GM23338 (cell line): ENCODE results near the gene VPS54. TPM values are rescaled to one million over a fixed set of nuclear protein-coding genes. Genes with fewer than 3 reads are reported as not detected.
A peak's percentile ranks its signal among the peaks of the same experiment; 100 is the strongest.

Experiments used
- ATAC-seq: fragments of 200-7000 bp; cut with Tn5 transposase; 3 replicates; pipeline ENCODE4 v1.9.1; 2020
- DNase-seq: peaks from one replicate; pipeline ENCODE4 v3.0.0-alpha.2; 2015; ENCODE audit warnings: low spot score
- H2AFZ ChIP-seq: fragments of 200-600 bp; sonication (generic); 2 replicates; pipeline ENCODE4 v1.8.0; 2016; ENCODE audit warnings: antibody characterized with exemption, mild to moderate bottlenecking, moderate library complexity
- H3F3A ChIP-seq: fragments of 200-600 bp; sonication (generic); replicated peaks from 2 replicates; pipeline ENCODE4 v1.8.0; 2017; ENCODE audit warnings: antibody characterized with exemption, mixed run types, low read depth
- H3K27ac ChIP-seq: fragments of 200-600 bp; sonication (generic); 2 replicates; pipeline ENCODE4 v1.6.1; 2016; ENCODE audit warnings: low read depth
- H3K27me3 ChIP-seq: fragments of 200-600 bp; sonication (generic); 2 replicates; pipeline ENCODE4 v1.8.0; 2016; ENCODE audit warnings: mild to moderate bottlenecking, mixed run types, moderate library complexity; ENCODE audit not compliant: insufficient read depth
- H3K36me3 ChIP-seq: fragments of 200-600 bp; sonication (generic); 2 replicates; pipeline ENCODE4 v1.8.0; 2016; ENCODE audit warnings: mild to moderate bottlenecking; ENCODE audit not compliant: insufficient read depth
- H3K4me1 ChIP-seq: fragments of 200-600 bp; sonication (generic); 2 replicates; pipeline ENCODE4 v1.8.0; 2016; ENCODE audit warnings: mild to moderate bottlenecking, moderate library complexity; ENCODE audit not compliant: insufficient read depth
- H3K4me2 ChIP-seq: fragments of 200-600 bp; sonication (generic); 2 replicates; pipeline ENCODE4 v1.7.1; 2017; ENCODE audit warnings: mixed run types
- H3K4me3 ChIP-seq: fragments of 200-600 bp; sonication (generic); 2 replicates; pipeline ENCODE4 v1.6.1; 2016; ENCODE audit warnings: mixed run types
- H3K79me2 ChIP-seq: fragments of 200-600 bp; sonication (generic); replicated peaks from 2 replicates; pipeline ENCODE4 v1.8.0; 2017; ENCODE audit warnings: mild to moderate bottlenecking; ENCODE audit not compliant: insufficient read depth
- H3K9me2 ChIP-seq: fragments of 200-600 bp; sonication (generic); 2 replicates; pipeline ENCODE4 v1.8.0; 2017; ENCODE audit not compliant: insufficient read depth
- H4K20me1 ChIP-seq: fragments of 200-600 bp; sonication (generic); replicated peaks from 2 replicates; pipeline ENCODE4 v1.8.0; 2017; ENCODE audit warnings: mild to moderate bottlenecking; ENCODE audit not compliant: insufficient read depth
- H3K27ac Mint-ChIP-seq: 2 replicates; pipeline ENCODE4 v1.8.0; 2020; ENCODE audit warnings: inconsistent platforms, mild to moderate bottlenecking, moderate library complexity, mixed read lengths
- H3K27me3 Mint-ChIP-seq: 3 replicates; pipeline ENCODE4 v1.8.0; 2022; ENCODE audit warnings: low read depth, mild to moderate bottlenecking, moderate library complexity, mixed read lengths, inconsistent platforms; ENCODE audit not compliant: insufficient read depth, poor library complexity
- H3K36me3 Mint-ChIP-seq: 3 replicates; pipeline ENCODE4 v1.8.0; 2021; ENCODE audit warnings: low read depth, mild to moderate bottlenecking, inconsistent platforms, moderate library complexity, mixed read lengths
- H3K4me1 Mint-ChIP-seq: 3 replicates; pipeline ENCODE4 v1.8.0; 2020; ENCODE audit warnings: mild to moderate bottlenecking, inconsistent platforms, mixed read lengths
- H3K4me3 Mint-ChIP-seq: 3 replicates; pipeline ENCODE4 v1.8.0; 2021; ENCODE audit warnings: moderate library complexity, mild to moderate bottlenecking, inconsistent platforms, mixed read lengths
- H3K9me3 Mint-ChIP-seq: 3 replicates; pipeline ENCODE4 v1.8.0; 2020; ENCODE audit warnings: moderate library complexity, mild to moderate bottlenecking, inconsistent platforms, mixed read lengths
- CREB1 ChIP-seq: fragments of 250-450 bp; sonication (Bioruptor Pico); IDR thresholded peaks from 2 replicates; pipeline ENCODE4 v1.5.0; 2020; ENCODE audit warnings: low read depth, mild to moderate bottlenecking, moderate library complexity
- CTCF ChIP-seq, 2 experiments: fragments of 200-600 bp in 1 of 2; sonication (generic) in 1 of 2; conservative IDR thresholded peaks; 2 replicates each; pipeline versions ENCODE4 v1.5.1 to v1.6.1; 2016 to 2017; ENCODE audit warnings: antibody characterized with exemption in 2 of 2, low read depth in 2 of 2, mild to moderate bottlenecking in 2 of 2, moderate library complexity in 1 of 2
- EZH2 ChIP-seq: fragments of 200-600 bp; sonication (generic); IDR thresholded peaks from one replicate; pipeline ENCODE4 v1.8.0; 2017; ENCODE audit warnings: antibody characterized with exemption, mild to moderate bottlenecking, low read depth; ENCODE audit not compliant: unreplicated experiment
- EZH2phosphoT487 ChIP-seq: fragments of 200-600 bp; sonication (generic); IDR thresholded peaks from one replicate; pipeline ENCODE4 v1.8.1; 2018; ENCODE audit warnings: antibody characterized with exemption; ENCODE audit not compliant: unreplicated experiment
- JUNB ChIP-seq: IDR thresholded peaks from one replicate; pipeline ENCODE4 v1.6.1; 2016; ENCODE audit warnings: antibody characterized with exemption; ENCODE audit not compliant: unreplicated experiment
- NANOG ChIP-seq: IDR thresholded peaks from 2 replicates; pipeline ENCODE4 v1.6.1; 2016; ENCODE audit warnings: antibody characterized with exemption, borderline replicate concordance
- POLR2AphosphoS5 ChIP-seq: IDR thresholded peaks from 2 replicates; pipeline ENCODE4 v1.6.1; 2016; ENCODE audit warnings: antibody characterized with exemption, low read depth
- STAT1 ChIP-seq: IDR thresholded peaks from one replicate; pipeline ENCODE4 v1.6.1; 2016; ENCODE audit warnings: antibody characterized with exemption; ENCODE audit not compliant: unreplicated experiment
- ZNF114 ChIP-seq: fragments of 250-450 bp; sonication (Bioruptor Pico); IDR thresholded peaks from 2 replicates; pipeline ENCODE4 v1.5.0; 2020; ENCODE audit warnings: mild to moderate bottlenecking, moderate library complexity
- ZNF331 ChIP-seq: fragments of 250-450 bp; sonication (Bioruptor Pico); IDR thresholded peaks from 2 replicates; pipeline ENCODE4 v1.5.0; 2020; ENCODE audit warnings: low read depth, mild to moderate bottlenecking, moderate library complexity
- ZNF462 ChIP-seq: fragments of 250-450 bp; sonication (Bioruptor Pico); IDR thresholded peaks from 2 replicates; pipeline ENCODE4 v1.5.0; 2020; ENCODE audit warnings: mild to moderate bottlenecking, moderate library complexity
- polyA plus RNA-seq: library from polyadenylated mRNA; unstranded; fragments of >200 nt; fragmentation: Nextera tagmentation; extraction: Ambion mirVana; gene quantifications from 2 replicates; pipeline ENCODE4 v1.2.1, GENCODE V29; 2016
- total RNA-seq: library from RNA; depleted of rRNA; stranded (reverse); fragments of >200 nt; shearing (Covaris generic); gene quantifications from 2 replicates; pipeline ENCODE4 v1.2.3, GENCODE V29; 2014

Gene VPS54
- total and polyA plus RNA-seq, 2 experiments from 2014 or later = 6.6 to 17.0 TPM

GRCh38 chr2:63875559-63876245, 143.5 kb downstream of the VPS54 start (continued):
- TF ChIP-seq CTCF (conservative IDR thresholded peaks at IDR 0.05; ENCODE audit: low read depth in 2 of 2) (no peak), POLR2AphosphoS5 (0 out of 2 replicates have a peak, but pooled peaks have one; percentile 18)

DNA sequence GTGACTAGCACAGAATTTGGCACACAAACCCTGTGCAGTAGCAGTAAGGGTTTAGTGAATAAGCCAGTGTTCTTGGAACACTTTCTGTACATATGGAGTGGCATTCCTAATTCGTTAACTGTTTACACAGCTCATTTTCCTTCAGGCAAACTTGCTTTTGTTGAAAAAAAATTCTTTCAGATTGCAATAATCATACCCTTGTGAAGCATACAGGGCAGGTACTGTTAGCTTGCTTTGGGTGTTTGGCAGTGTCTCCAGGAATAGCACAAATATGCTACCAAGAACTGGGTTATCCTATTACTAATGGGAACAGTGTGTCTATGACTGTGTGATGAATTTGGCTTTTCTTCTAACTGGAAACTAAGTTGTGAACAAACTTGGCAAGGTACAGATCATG, 144.1 kb downstream of the VPS54 start:
- DNase-seq (no peak), ATAC-seq (no peak)
- H3F3A ChIP-seq = peaks cover 16% of the 10 kb centered on the region
- peaks cover 5% of the 10 kb centered on the region for H3K27me3 Mint-ChIP-seq
- H3K9me2 ChIP-seq = no peaks in the 10 kb centered on the region
- H3K36me3 Mint-ChIP-seq = peaks cover 82% of the 10 kb centered on the region
- no peak overlapping the region for H2AFZ ChIP-seq
- H3K4me1 ChIP-seq = peaks cover 65% of the 10 kb centered on the region
- H3K27me3 ChIP-seq = no peaks in the 10 kb centered on the region
- H3K27ac ChIP-seq = peak overlapping the region; percentile 71; the same call in 1 of the 2 replicates
- H3K4me2 ChIP-seq = no peak overlapping the region
- peaks cover 99% of the 10 kb centered on the region for H3K79me2 ChIP-seq
- no peak overlapping the region for H3K4me3 Mint-ChIP-seq
- peaks cover 64% of the 10 kb centered on the region for H4K20me1 ChIP-seq
- H3K9me3 Mint-ChIP-seq = peaks cover 3% of the 10 kb centered on the region; the same call in 1 of the 3 replicates
- H3K27ac Mint-ChIP-seq = peak overlapping the region; percentile 4; the same call in 1 of the 2 replicates
- H3K4me3 ChIP-seq = no peak overlapping the region
- peaks cover 25% of the 10 kb centered on the region for H3K36me3 ChIP-seq
- peaks cover 76% of the 10 kb centered on the region for H3K4me1 Mint-ChIP-seq
- no peak for TF ChIP-seq STAT1
- TF ChIP-seq EZH2phosphoT487 = no peak
- TF ChIP-seq NANOG = no peak
- TF ChIP-seq CTCF (conservative IDR thresholded peaks at IDR 0.05; ENCODE audit: low read depth in 2 of 2) = no peak
- no peak for TF ChIP-seq ZNF462
- no peak for TF ChIP-seq ZNF114 (CRISPR knock-in tag)
- TF ChIP-seq CREB1 (CRISPR knock-in tag) = no peak
- TF ChIP-seq EZH2 = no peak
- TF ChIP-seq POLR2AphosphoS5 = no peak
- TF ChIP-seq ZNF331 (CRISPR knock-in tag) = no peak
- no peak for TF ChIP-seq JUNB
